HepG2 (cell line): Measurements from ENCODE around the gene LZTR1. TPM values are rescaled to one million over a fixed set of nuclear protein-coding genes. Genes with fewer than 3 reads are reported as not detected.
A peak's percentile ranks its signal among the peaks of the same experiment; 100 is the strongest.
"Not testable (repeated sequence)": the region's sequence is repeated elsewhere in the genome, so short reads cannot be mapped to it uniquely, and the experiment has no call there.

Source experiments
- ATAC-seq: fragments of 200-7000 bp; cut with Tn5 transposase; 3 replicates; pipeline ENCODE4 v1.9.1; 2020; ENCODE audit warnings: mild to moderate bottlenecking, moderate library complexity
- BruUV-seq: library from RNA; stranded (reverse); fragments of 400-500 nt; replicated peaks from 2 replicates; lab custom pipeline; 2021; lab: Mats Ljungman, UMichigan
- CTCF ChIA-PET: fragments of 300-600 bp; formaldehyde crosslinking; extraction: SDS; loops from one replicate; lab custom pipeline; 2021; ENCODE audit warnings: low total read pairs, inconsistent platforms, low intra/inter-chr PET ratio; lab: Yijun Ruan, JAX
- POLR2A ChIA-PET: fragments of 350-600 bp; sonication (Branson Sonifier 250); formaldehyde crosslinking; loops from one replicate; lab custom pipeline; 2020; ENCODE audit warnings: antibody characterized with exemption, inconsistent platforms; lab: Yijun Ruan, JAX
- DNase-seq: peaks from one replicate; pipeline ENCODE4 v3.0.0-alpha.2; 2015; ENCODE audit warnings: low spot score
- FAIRE-seq: peaks from 3 replicates; lab custom pipeline; 2011; peaks lifted over from hg19 to GRCh38; lab: Jason Lieb, UNC
- H2AFZ ChIP-seq: one replicate; pipeline ENCODE4 v1.6.1; 2011; ENCODE audit warnings: low read length, inconsistent platforms
- H3K27ac ChIP-seq: fragments of 300-600 bp; 3 replicates; pipeline ENCODE4 v1.8.0; 2011; ENCODE audit warnings: mixed run types, mild to moderate bottlenecking, mixed read lengths, low read length, inconsistent platforms; ENCODE audit not compliant: insufficient read depth; ENCODE audit errors: extremely low read length
- H3K27me3 ChIP-seq, 2 experiments: fragments of 200-600 bp in 1 of 2; 2 replicates in 1 of 2; 3 replicates in 1 of 2; pipeline versions ENCODE4 v1.6.0 to v1.8.0; 2011; ENCODE audit warnings: low read length in 2 of 2, mild to moderate bottlenecking in 2 of 2, moderate library complexity in 2 of 2, inconsistent platforms in 1 of 2; ENCODE audit not compliant: insufficient read depth in 2 of 2, control insufficient read depth in 1 of 2
- H3K36me3 ChIP-seq, 2 experiments: fragments of 200-600 bp in 1 of 2; replicated peaks in 1 of 2; 2 replicates in 1 of 2; 3 replicates in 1 of 2; pipeline versions ENCODE4 v1.5.1 to v1.8.0; 2011; ENCODE audit warnings: low read length in 2 of 2, inconsistent platforms in 1 of 2; ENCODE audit not compliant: insufficient read depth in 2 of 2, control insufficient read depth in 1 of 2
- H3K4me1 ChIP-seq: 2 replicates; pipeline ENCODE4 v1.5.1; 2012; ENCODE audit warnings: low read length, inconsistent platforms; ENCODE audit not compliant: insufficient read depth
- H3K4me2 ChIP-seq: 2 replicates; pipeline ENCODE4 v1.6.0; 2011; ENCODE audit warnings: low read depth, low read length, inconsistent platforms
- H3K4me3 ChIP-seq, 3 experiments: fragments of 200-600 bp in 1 of 3; sonication (generic), shearing (Covaris generic) in 1 of 3; replicated peaks in 1 of 3; 2 replicates each; pipeline ENCODE4 v1.5.1; 2011 to 2016; ENCODE audit warnings: low read length in 3 of 3, inconsistent platforms in 2 of 3, low read depth in 2 of 3, mild to moderate bottlenecking in 2 of 3, control low read depth in 1 of 3, mixed read lengths in 1 of 3; ENCODE audit not compliant: insufficient read depth in 1 of 3
- H3K79me2 ChIP-seq: one replicate; pipeline ENCODE4 v1.6.1; 2011; ENCODE audit warnings: low read length, inconsistent platforms; ENCODE audit not compliant: insufficient read depth
- H3K9ac ChIP-seq: 2 replicates; pipeline ENCODE4 v1.6.0; 2011; ENCODE audit warnings: mild to moderate bottlenecking, low read depth, low read length, inconsistent platforms; ENCODE audit not compliant: insufficient read depth
- H3K9me3 ChIP-seq: 2 replicates; pipeline ENCODE4 v1.5.1; 2012; ENCODE audit warnings: mild to moderate bottlenecking, low read length
- H4K20me1 ChIP-seq: 2 replicates; pipeline ENCODE4 v1.6.0; 2011; ENCODE audit warnings: inconsistent platforms, mild to moderate bottlenecking, low read length, moderate library complexity; ENCODE audit not compliant: insufficient read depth
- CCDC6 ChIP-seq: sonication (generic); formaldehyde crosslinking; IDR thresholded peaks from 2 replicates; pipeline ENCODE4 v1.8.1; 2022; ENCODE audit warnings: mild to moderate bottlenecking, missing genetic modification reagents, moderate library complexity
- TCF7 ChIP-seq: sonication (generic); IDR thresholded peaks from 2 replicates; pipeline ENCODE4 v1.6.1; 2016; ENCODE audit warnings: antibody characterized with exemption, low read depth
- ZBTB21 ChIP-seq: sonication (generic); formaldehyde crosslinking; IDR thresholded peaks from 2 replicates; pipeline ENCODE4 v1.4.0; 2020; ENCODE audit warnings: missing genetic modification reagents
- WGBS: methylation state at CpG from one replicate; pipeline ENCODE4 v1.1.6; 2017; ENCODE audit warnings: low lambda C conversion rate; 5-methylcytosine and 5-hydroxymethylcytosine counted together
- in situ Hi-C: cut with HindIII; loops from 2 replicates; pipeline ENCODE4 v1.10.0; 2017; ENCODE audit warnings: low pct_unique_long_range_greater_than_20kb; ENCODE audit not compliant: extremely low pct_ligation_motif_present
- intact Hi-C: fragments of 100-400 bp; cut with micrococcal nuclease; formaldehyde crosslinking; loops from one replicate; pipeline ENCODE4 v1.10.0; 2022; ENCODE audit not compliant: unreplicated experiment
- polyA plus RNA-seq, 8 experiments: library from polyadenylated mRNA; depleted of rRNA in 3 of 8; stranded (reverse) in 7 of 8; unstranded in 1 of 8; fragments of >200 nt; fragmentation: Illumina TruSeq in 4 of 8; extraction: Trizol in 4 of 8; gene quantifications; 2 replicates each; pipeline versions ENCODE4 v1.2.1 to v1.2.3, GENCODE V29; 2011 to 2016; ENCODE audit warnings: low read depth in 4 of 8, missing spikeins in 1 of 8, mixed read lengths in 1 of 8; ENCODE audit not compliant: insufficient read depth in 1 of 8
- total RNA-seq, 5 experiments: library from RNA; depleted of rRNA; stranded (reverse); fragments of >200 nt; fragmentation: Illumina TruSeq; extraction: Trizol; gene quantifications; 2 replicates each; pipeline ENCODE4 v1.2.3, GENCODE V29; 2016; ENCODE audit warnings: low read depth in 1 of 5
- TF ChIP-seq, protein P1 (sequence below): sonication (generic); formaldehyde crosslinking; IDR thresholded peaks from 2 replicates; pipeline ENCODE4 v1.4.0; 2020; ENCODE audit warnings: mild to moderate bottlenecking, missing genetic modification reagents

The LZTR1 gene
- total and polyA plus RNA-seq, 2 of the 13 experiments (the other 11 are each of a cell fraction or from before 2014, with no cell fraction given) = 21.8 to 22.4 TPM

- CTCF ChIA-PET, ATAC-seq: not testable (repeated sequence)
- 96% methylated on average over 11 of the region's 11 CpGs for WGBS
Measured at GRCh38 chr22:20935780-20936539, 46.1 kb upstream of the LZTR1 start.

DNA sequence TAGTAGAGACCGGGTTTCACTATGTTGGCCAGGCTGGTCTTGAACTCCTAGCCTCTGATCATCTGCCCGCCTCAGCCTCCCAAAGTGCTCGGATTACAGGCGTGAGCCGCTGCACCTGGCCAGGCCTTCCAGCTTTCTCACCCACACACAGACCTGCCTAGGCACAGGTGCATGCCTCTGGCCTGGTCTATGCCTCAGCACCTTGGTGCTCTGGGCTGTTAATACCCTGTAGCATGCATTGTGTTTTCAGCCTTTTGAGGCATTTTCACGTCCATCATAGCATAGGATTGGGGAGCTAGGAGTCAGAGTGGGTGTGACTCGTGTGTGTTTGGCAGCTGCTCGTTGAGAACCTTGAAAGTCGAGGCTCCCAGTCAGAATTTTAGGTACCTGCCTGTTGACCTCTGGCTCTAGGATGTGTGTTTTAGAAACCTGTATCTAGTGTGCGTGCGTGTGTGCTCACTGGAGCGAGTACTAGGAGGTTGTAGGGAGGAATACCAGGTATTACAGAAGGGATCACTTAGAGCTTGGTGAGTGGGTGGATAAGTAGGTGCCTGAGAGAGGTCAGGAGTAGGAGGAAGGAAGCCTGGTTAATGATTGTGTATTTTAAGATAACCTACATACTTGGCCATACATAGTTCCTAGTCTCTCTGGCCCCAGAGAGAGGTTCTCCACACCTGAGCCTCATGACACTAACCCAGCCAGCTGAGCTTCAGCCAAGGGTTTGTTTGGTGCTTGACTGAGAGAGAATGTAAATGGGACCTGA is 44.9 kb upstream of the LZTR1 start:
- H3K9me3 ChIP-seq = no peaks in the 10 kb centered on the region
- intact Hi-C loops = no loop called here
- DNase-seq = no peak
- 0 out of 2 replicates have a peak overlapping the region, but pooled peaks have one; percentile 21 for H3K9ac ChIP-seq
- peak overlapping the region; percentile 61 for H3K4me2 ChIP-seq
- in situ Hi-C loops = no loop called here
- no peak for FAIRE-seq
- ChIA-PET CTCF (no interaction called here), POLR2A (interaction anchor here (0.7 to 1.0 kb wide), 5 partner anchors 8 to 45 kb away, joined by 3 read pairs; partner anchors contain the start of genes CRKL and LZTR1)
- no peak overlapping the region for H3K27ac ChIP-seq
- no peaks in the 10 kb centered on the region for H3K27me3 ChIP-seq
- 63% methylated on average over 12 of the region's 12 CpGs for WGBS
- H2AFZ ChIP-seq = no peak overlapping the region
- BruUV-seq = no TSS peak
- H3K4me3 ChIP-seq = peak overlapping the region in 1 of 3 experiments; percentile 1; a peak in 2 of 6 replicates
- peaks cover 84% of the 10 kb centered on the region for H3K4me1 ChIP-seq
- ATAC-seq = peak; percentile 70
- H3K79me2 ChIP-seq = peaks cover 93% of the 10 kb centered on the region
- H3K36me3 ChIP-seq = peaks cover 24 to 77% of the 10 kb centered on the region in 2 experiments
- H4K20me1 ChIP-seq = peaks cover 95% of the 10 kb centered on the region
- no peak for TF ChIP-seq CCDC6
- TF ChIP-seq, protein P1, sequence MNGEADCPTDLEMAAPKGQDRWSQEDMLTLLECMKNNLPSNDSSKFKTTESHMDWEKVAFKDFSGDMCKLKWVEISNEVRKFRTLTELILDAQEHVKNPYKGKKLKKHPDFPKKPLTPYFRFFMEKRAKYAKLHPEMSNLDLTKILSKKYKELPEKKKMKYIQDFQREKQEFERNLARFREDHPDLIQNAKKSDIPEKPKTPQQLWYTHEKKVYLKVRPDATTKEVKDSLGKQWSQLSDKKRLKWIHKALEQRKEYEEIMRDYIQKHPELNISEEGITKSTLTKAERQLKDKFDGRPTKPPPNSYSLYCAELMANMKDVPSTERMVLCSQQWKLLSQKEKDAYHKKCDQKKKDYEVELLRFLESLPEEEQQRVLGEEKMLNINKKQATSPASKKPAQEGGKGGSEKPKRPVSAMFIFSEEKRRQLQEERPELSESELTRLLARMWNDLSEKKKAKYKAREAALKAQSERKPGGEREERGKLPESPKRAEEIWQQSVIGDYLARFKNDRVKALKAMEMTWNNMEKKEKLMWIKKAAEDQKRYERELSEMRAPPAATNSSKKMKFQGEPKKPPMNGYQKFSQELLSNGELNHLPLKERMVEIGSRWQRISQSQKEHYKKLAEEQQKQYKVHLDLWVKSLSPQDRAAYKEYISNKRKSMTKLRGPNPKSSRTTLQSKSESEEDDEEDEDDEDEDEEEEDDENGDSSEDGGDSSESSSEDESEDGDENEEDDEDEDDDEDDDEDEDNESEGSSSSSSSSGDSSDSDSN (CRISPR knock-in tag) = peak; percentile 27; the same call in 1 of the 2 replicates
- TF ChIP-seq ZBTB21 (CRISPR knock-in tag) = no peak
- TF ChIP-seq TCF7 = no peak

More at GRCh38 chr22:20935780-20936539, 46.1 kb upstream of the LZTR1 start:
- H3K9ac ChIP-seq, H3K9me3 ChIP-seq, POLR2A ChIA-PET, H3K4me3 ChIP-seq, FAIRE-seq, H2AFZ ChIP-seq, H3K27ac ChIP-seq, DNase-seq, BruUV-seq, intact Hi-C loops, H3K27me3 ChIP-seq, in situ Hi-C loops: not testable (repeated sequence)
- peaks cover 84% of the 10 kb centered on the region for H3K4me1 ChIP-seq
- H3K4me2 ChIP-seq = peak overlapping the region; percentile 23; the same call in 1 of the 2 replicates
- peaks cover 95% of the 10 kb centered on the region for H4K20me1 ChIP-seq
- peaks cover 93% of the 10 kb centered on the region for H3K79me2 ChIP-seq
- H3K36me3 ChIP-seq = peaks cover 25 to 72% of the 10 kb centered on the region in 2 experiments
